ENCODE measurements around the gene SCN5A.

DNA sequence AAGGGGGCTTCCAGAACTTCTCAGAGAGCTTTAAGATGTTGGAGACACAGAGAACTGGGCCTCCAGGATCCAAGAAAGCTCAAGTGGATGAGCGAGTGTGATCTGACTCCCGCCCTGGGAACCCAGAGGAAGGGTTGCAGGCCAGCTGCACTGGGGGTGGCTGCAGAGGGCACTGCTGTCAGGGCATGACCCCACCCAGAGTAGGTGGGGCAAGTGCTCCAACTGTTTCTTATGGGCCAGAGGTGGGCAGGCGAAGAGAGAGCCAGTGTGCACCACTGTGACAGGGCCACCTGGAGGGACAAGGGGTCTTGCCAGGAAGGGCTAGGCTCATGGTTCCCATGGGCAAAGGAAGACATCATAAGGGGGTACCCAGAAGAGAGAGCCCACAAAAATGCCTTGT is 104.6 kb downstream of the SCN5A start:
- TF ChIP-seq ELF1 (IDR thresholded peaks at IDR 0.05; ENCODE audit: borderline replicate concordance, low read depth): no peak
- TF ChIP-seq CBX3 (IDR thresholded peaks at IDR 0.05; ENCODE audit: low read depth): no peak
- TF ChIP-seq, protein P1, sequence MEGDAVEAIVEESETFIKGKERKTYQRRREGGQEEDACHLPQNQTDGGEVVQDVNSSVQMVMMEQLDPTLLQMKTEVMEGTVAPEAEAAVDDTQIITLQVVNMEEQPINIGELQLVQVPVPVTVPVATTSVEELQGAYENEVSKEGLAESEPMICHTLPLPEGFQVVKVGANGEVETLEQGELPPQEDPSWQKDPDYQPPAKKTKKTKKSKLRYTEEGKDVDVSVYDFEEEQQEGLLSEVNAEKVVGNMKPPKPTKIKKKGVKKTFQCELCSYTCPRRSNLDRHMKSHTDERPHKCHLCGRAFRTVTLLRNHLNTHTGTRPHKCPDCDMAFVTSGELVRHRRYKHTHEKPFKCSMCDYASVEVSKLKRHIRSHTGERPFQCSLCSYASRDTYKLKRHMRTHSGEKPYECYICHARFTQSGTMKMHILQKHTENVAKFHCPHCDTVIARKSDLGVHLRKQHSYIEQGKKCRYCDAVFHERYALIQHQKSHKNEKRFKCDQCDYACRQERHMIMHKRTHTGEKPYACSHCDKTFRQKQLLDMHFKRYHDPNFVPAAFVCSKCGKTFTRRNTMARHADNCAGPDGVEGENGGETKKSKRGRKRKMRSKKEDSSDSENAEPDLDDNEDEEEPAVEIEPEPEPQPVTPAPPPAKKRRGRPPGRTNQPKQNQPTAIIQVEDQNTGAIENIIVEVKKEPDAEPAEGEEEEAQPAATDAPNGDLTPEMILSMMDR (IDR thresholded peaks at IDR 0.05 in 2 of 3, conservative IDR thresholded peaks at IDR 0.05 in 1 of 3; ENCODE audit: borderline replicate concordance in 1 of 3, insufficient read depth in 1 of 3, low read depth in 2 of 3, low read length in 2 of 3): no peak
- TF ChIP-seq JUND (IDR thresholded peaks at IDR 0.05): no peak
- TF ChIP-seq CEBPB (IDR thresholded peaks at IDR 0.05; ENCODE audit: low read depth): no peak
- TF ChIP-seq SRF (IDR thresholded peaks at IDR 0.05; ENCODE audit: low read depth): no peak
- TF ChIP-seq POLR2A (IDR thresholded peaks at IDR 0.05; ENCODE audit: borderline replicate concordance, extremely low read depth, insufficient read depth, insufficient read length): no peak
- TF ChIP-seq, protein P2, sequence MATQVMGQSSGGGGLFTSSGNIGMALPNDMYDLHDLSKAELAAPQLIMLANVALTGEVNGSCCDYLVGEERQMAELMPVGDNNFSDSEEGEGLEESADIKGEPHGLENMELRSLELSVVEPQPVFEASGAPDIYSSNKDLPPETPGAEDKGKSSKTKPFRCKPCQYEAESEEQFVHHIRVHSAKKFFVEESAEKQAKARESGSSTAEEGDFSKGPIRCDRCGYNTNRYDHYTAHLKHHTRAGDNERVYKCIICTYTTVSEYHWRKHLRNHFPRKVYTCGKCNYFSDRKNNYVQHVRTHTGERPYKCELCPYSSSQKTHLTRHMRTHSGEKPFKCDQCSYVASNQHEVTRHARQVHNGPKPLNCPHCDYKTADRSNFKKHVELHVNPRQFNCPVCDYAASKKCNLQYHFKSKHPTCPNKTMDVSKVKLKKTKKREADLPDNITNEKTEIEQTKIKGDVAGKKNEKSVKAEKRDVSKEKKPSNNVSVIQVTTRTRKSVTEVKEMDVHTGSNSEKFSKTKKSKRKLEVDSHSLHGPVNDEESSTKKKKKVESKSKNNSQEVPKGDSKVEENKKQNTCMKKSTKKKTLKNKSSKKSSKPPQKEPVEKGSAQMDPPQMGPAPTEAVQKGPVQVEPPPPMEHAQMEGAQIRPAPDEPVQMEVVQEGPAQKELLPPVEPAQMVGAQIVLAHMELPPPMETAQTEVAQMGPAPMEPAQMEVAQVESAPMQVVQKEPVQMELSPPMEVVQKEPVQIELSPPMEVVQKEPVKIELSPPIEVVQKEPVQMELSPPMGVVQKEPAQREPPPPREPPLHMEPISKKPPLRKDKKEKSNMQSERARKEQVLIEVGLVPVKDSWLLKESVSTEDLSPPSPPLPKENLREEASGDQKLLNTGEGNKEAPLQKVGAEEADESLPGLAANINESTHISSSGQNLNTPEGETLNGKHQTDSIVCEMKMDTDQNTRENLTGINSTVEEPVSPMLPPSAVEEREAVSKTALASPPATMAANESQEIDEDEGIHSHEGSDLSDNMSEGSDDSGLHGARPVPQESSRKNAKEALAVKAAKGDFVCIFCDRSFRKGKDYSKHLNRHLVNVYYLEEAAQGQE (IDR thresholded peaks at IDR 0.05; ENCODE audit: low read depth): no peak
- TF ChIP-seq, protein P3, sequence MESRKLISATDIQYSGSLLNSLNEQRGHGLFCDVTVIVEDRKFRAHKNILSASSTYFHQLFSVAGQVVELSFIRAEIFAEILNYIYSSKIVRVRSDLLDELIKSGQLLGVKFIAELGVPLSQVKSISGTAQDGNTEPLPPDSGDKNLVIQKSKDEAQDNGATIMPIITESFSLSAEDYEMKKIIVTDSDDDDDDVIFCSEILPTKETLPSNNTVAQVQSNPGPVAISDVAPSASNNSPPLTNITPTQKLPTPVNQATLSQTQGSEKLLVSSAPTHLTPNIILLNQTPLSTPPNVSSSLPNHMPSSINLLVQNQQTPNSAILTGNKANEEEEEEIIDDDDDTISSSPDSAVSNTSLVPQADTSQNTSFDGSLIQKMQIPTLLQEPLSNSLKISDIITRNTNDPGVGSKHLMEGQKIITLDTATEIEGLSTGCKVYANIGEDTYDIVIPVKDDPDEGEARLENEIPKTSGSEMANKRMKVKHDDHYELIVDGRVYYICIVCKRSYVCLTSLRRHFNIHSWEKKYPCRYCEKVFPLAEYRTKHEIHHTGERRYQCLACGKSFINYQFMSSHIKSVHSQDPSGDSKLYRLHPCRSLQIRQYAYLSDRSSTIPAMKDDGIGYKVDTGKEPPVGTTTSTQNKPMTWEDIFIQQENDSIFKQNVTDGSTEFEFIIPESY (IDR thresholded peaks at IDR 0.05; ENCODE audit: extremely low read depth, insufficient replicate concordance, low read length): no peak
